ENCODE data around the gene RHOBTB1.

- TF ChIP-seq POLR2A (conservative IDR thresholded peaks at IDR 0.05) (no peak), FOXP1 (CRISPR knock-in tag; IDR thresholded peaks at IDR 0.05) (no peak), CTCF (IDR thresholded peaks at IDR 0.05 in 2 of 3, conservative IDR thresholded peaks at IDR 0.05 in 1 of 3; ENCODE audit: insufficient read depth in 2 of 3, low read depth in 1 of 3, low read length in 3 of 3) (no peak)
Observed at GRCh38 chr10:60871215-60871614, 72.8 kb downstream of the RHOBTB1 start.

All from K562 (cell line).